Esophagus (tissue), 2 donors: ENCODE measurements around the gene HDAC4. TPM values are rescaled to one million over a fixed set of nuclear protein-coding genes. Genes with fewer than 3 reads are reported as not detected.

ENCODE experiments used
- H3K27ac ChIP-seq, 2 donors: one replicate each; pipeline ENCODE4 v1.5.1; 2013; ENCODE audit warnings: low read depth in 2 of 2, mild to moderate bottlenecking in 2 of 2, inconsistent platforms in 1 of 2, low read length in 1 of 2, moderate library complexity in 1 of 2
- H3K27me3 ChIP-seq, 2 donors: one replicate each; pipeline ENCODE4 v1.6.1; 2013; ENCODE audit warnings: low read length in 2 of 2, control low read depth in 1 of 2, mild to moderate bottlenecking in 1 of 2; ENCODE audit not compliant: insufficient read depth in 2 of 2, control insufficient read depth in 1 of 2
- H3K36me3 ChIP-seq, 2 donors: one replicate each; pipeline ENCODE4 v1.6.1; 2013; ENCODE audit warnings: low read length in 1 of 2; ENCODE audit not compliant: control insufficient read depth in 2 of 2, insufficient read depth in 2 of 2
- H3K4me1 ChIP-seq, 2 donors: one replicate each; pipeline ENCODE4 v1.6.1; 2013; ENCODE audit warnings: low read length in 1 of 2; ENCODE audit not compliant: control insufficient read depth in 2 of 2, insufficient read depth in 2 of 2
- H3K4me3 ChIP-seq, 2 donors: one replicate each; pipeline ENCODE4 v1.5.1; 2013; ENCODE audit warnings: low read length in 2 of 2, mild to moderate bottlenecking in 2 of 2, low read depth in 1 of 2, moderate library complexity in 1 of 2
- H3K9me3 ChIP-seq, 2 donors: one replicate each; pipeline ENCODE4 v1.6.1; 2013; ENCODE audit warnings: mild to moderate bottlenecking in 2 of 2, low read depth in 1 of 2, low read length in 1 of 2, moderate library complexity in 1 of 2; ENCODE audit not compliant: control insufficient read depth in 2 of 2, insufficient read depth in 1 of 2
- WGBS, 2 donors: extraction: QIAGEN DNeasy Blood & Tissue Kit; methylation state at CpG; one replicate each; pipeline ENCODE4 v1.1.7; 2013; 5-methylcytosine and 5-hydroxymethylcytosine counted together
- polyA plus RNA-seq, 2 donors: library from polyadenylated mRNA; stranded (reverse); fragments of 200-250 nt; gene quantifications; one replicate each; pipeline ENCODE4 v1.2.3, GENCODE V29; 2013
- donor health status: healthy with polysubstance abuse.
- donor health status: Bipolar disorder and iron deficiency.

Gene HDAC4
- polyA plus RNA-seq, 2 donors: 5.9 to 10.2 TPM

GRCh38 chr2:239127513-239127912, 273.3 kb downstream of the HDAC4 start:
- WGBS, 2 donors: 83 to 85% methylated on average over 9 of the region's 9 CpGs
- no peaks in the 10 kb centered on the region for H3K27me3 ChIP-seq
- no peak overlapping the region for H3K4me3 ChIP-seq
- no peak overlapping the region for H3K27ac ChIP-seq
- peaks cover 20 to 60% of the 10 kb centered on the region in 2 donors for H3K36me3 ChIP-seq
- no peaks in the 10 kb centered on the region for H3K4me1 ChIP-seq
- peaks cover 0 to 8% of the 10 kb centered on the region in 2 donors for H3K9me3 ChIP-seq

GRCh38 chr2:239125726-239126675, 274.8 kb downstream of the HDAC4 start:
- H3K4me1 ChIP-seq: no peaks in the 10 kb centered on the region
- 89 to 94% methylated on average over 27 of the region's 27 CpGs for WGBS, 2 donors
- no peaks in the 10 kb centered on the region for H3K27me3 ChIP-seq
- peaks cover 0 to 8% of the 10 kb centered on the region in 2 donors for H3K9me3 ChIP-seq
- H3K27ac ChIP-seq: no peak overlapping the region
- H3K4me3 ChIP-seq: no peak overlapping the region
- peaks cover 18 to 49% of the 10 kb centered on the region in 2 donors for H3K36me3 ChIP-seq

GRCh38 chr2:239124152-239124899, 276.5 kb downstream of the HDAC4 start:
- Histone ChIP-seq H3K4me1 (no peaks in the 10 kb centered on the region), H3K27ac (no peak overlapping the region), H3K36me3 (peaks cover 13 to 42% of the 10 kb centered on the region in 2 donors), H3K27me3 (no peaks in the 10 kb centered on the region), H3K4me3 (no peak overlapping the region), H3K9me3 (peaks cover 0 to 8% of the 10 kb centered on the region in 2 donors)
- 92 to 93% methylated on average over 48 of the region's 48 CpGs for WGBS, 2 donors

- 77 to 80% methylated on average over 20 of the region's 20 CpGs for WGBS, 2 donors
- Histone ChIP-seq H3K4me3 (no peak overlapping the region), H3K4me1 (no peaks in the 10 kb centered on the region), H3K27me3 (no peaks in the 10 kb centered on the region), H3K9me3 (peaks cover 0 to 8% of the 10 kb centered on the region in 2 donors), H3K27ac (no peak overlapping the region), H3K36me3 (peaks cover 6 to 39% of the 10 kb centered on the region in 2 donors)
Observed at GRCh38 chr2:239122421-239123110, 278.3 kb downstream of the HDAC4 start.

GRCh38 chr2:239121600-239122012, 279.2 kb downstream of the HDAC4 start:
- H3K36me3 ChIP-seq: peaks cover 6 to 37% of the 10 kb centered on the region in 2 donors

GRCh38 chr2:239120664-239121063, 280.2 kb downstream of the HDAC4 start:
- no peak overlapping the region for H3K4me3 ChIP-seq
- peaks cover 6 to 27% of the 10 kb centered on the region in 2 donors for H3K36me3 ChIP-seq
- H3K27me3 ChIP-seq: no peaks in the 10 kb centered on the region
- H3K4me1 ChIP-seq: peaks cover 0 to 4% of the 10 kb centered on the region in 2 donors
- peaks cover 0 to 8% of the 10 kb centered on the region in 2 donors for H3K9me3 ChIP-seq
- no peak overlapping the region for H3K27ac ChIP-seq
- 52 to 69% methylated on average over 4 of the region's 4 CpGs for WGBS, 2 donors

More at GRCh38 chr2:239121600-239122012, 279.2 kb downstream of the HDAC4 start:
- Histone ChIP-seq H3K27ac (peak overlapping the region in 1 of 2 donors; percentile 26), H3K27me3 (no peaks in the 10 kb centered on the region), H3K9me3 (peaks cover 0 to 8% of the 10 kb centered on the region in 2 donors), H3K4me3 (no peak overlapping the region), H3K4me1 (peaks cover 0 to 4% of the 10 kb centered on the region in 2 donors)
- WGBS, 2 donors: 78 to 84% methylated on average over 16 of the region's 16 CpGs

- Histone ChIP-seq H3K36me3 (peaks cover under 1 to 21% of the 10 kb centered on the region in 2 donors), H3K27ac (no peak overlapping the region)
- 90 to 91% methylated on average over 21 of the region's 21 CpGs for WGBS, 2 donors
Observed at GRCh38 chr2:239119346-239120126, 281.3 kb downstream of the HDAC4 start.

GRCh38 chr2:239118675-239119211, 282.1 kb downstream of the HDAC4 start:
- Histone ChIP-seq H3K27ac (no peak overlapping the region), H3K4me3 (no peak overlapping the region)
- 79 to 83% methylated on average over 18 of the region's 18 CpGs for WGBS, 2 donors

More at GRCh38 chr2:239119346-239120126, 281.3 kb downstream of the HDAC4 start:
- Histone ChIP-seq H3K27me3 (no peaks in the 10 kb centered on the region), H3K9me3 (peaks cover 0 to 1% of the 10 kb centered on the region in 2 donors), H3K4me3 (no peak overlapping the region), H3K4me1 (peaks cover 0 to 9% of the 10 kb centered on the region in 2 donors)

More at GRCh38 chr2:239118675-239119211, 282.1 kb downstream of the HDAC4 start:
- Histone ChIP-seq H3K36me3 (peaks cover 0 to 17% of the 10 kb centered on the region in 2 donors), H3K4me1 (peaks cover 0 to 9% of the 10 kb centered on the region in 2 donors), H3K9me3 (no peaks in the 10 kb centered on the region), H3K27me3 (no peaks in the 10 kb centered on the region)
